Type B pancreatic cell (in vitro differentiated cells): ENCODE data around the gene KLF15. TPM values are rescaled to one million over a fixed set of nuclear protein-coding genes. Genes with fewer than 3 reads are reported as not detected.

ENCODE experiments used
- DNase-seq: peaks from one replicate; pipeline ENCODE4 v3.0.0; 2021; ENCODE audit warnings: mixed read lengths; ENCODE audit not compliant: unreplicated experiment; ENCODE audit errors: extremely low spot score
- H3K27ac Mint-ChIP-seq: 2 replicates; pipeline ENCODE4 v1.8.0; 2021; ENCODE audit warnings: mild to moderate bottlenecking, mixed read lengths
- H3K27me3 Mint-ChIP-seq: 2 replicates; pipeline ENCODE4 v1.8.0; 2021; ENCODE audit warnings: mixed read lengths
- H3K36me3 Mint-ChIP-seq: 2 replicates; pipeline ENCODE4 v1.8.0; 2021; ENCODE audit warnings: mixed read lengths
- H3K4me1 Mint-ChIP-seq: one replicate; pipeline ENCODE4 v1.8.0; 2021; ENCODE audit warnings: mixed read lengths; ENCODE audit not compliant: unreplicated experiment
- H3K4me3 Mint-ChIP-seq: 2 replicates; pipeline ENCODE4 v1.8.0; 2021; ENCODE audit warnings: mild to moderate bottlenecking, mixed read lengths
- H3K9me3 Mint-ChIP-seq: 2 replicates; pipeline ENCODE4 v1.8.0; 2021; ENCODE audit warnings: mixed read lengths
- total RNA-seq: library from RNA; stranded (reverse); gene quantifications from 2 replicates; pipeline ENCODE4 v1.2.1, GENCODE V29; 2021; ENCODE audit warnings: low replicate concordance
- TF ChIP-seq, protein P1 (sequence below): fragments of 200-600 bp; sonication (generic); conservative IDR thresholded peaks from 2 replicates; pipeline ENCODE4 v1.5.0; 2021; ENCODE audit warnings: antibody characterized with exemption, mild to moderate bottlenecking

KLF15 gene
- total RNA-seq, 1 donor from 2014 or later = 7.9 TPM

- Mint-ChIP-seq H3K27ac (no peak overlapping the region), H3K27me3 (peaks cover 4% of the 10 kb centered on the region), H3K4me3 (no peak overlapping the region), H3K36me3 (no peaks in the 10 kb centered on the region), H3K9me3 (no peaks in the 10 kb centered on the region), H3K4me1 (peaks cover 5% of the 10 kb centered on the region)
- DNase-seq = no peak
- TF ChIP-seq, protein P1, sequence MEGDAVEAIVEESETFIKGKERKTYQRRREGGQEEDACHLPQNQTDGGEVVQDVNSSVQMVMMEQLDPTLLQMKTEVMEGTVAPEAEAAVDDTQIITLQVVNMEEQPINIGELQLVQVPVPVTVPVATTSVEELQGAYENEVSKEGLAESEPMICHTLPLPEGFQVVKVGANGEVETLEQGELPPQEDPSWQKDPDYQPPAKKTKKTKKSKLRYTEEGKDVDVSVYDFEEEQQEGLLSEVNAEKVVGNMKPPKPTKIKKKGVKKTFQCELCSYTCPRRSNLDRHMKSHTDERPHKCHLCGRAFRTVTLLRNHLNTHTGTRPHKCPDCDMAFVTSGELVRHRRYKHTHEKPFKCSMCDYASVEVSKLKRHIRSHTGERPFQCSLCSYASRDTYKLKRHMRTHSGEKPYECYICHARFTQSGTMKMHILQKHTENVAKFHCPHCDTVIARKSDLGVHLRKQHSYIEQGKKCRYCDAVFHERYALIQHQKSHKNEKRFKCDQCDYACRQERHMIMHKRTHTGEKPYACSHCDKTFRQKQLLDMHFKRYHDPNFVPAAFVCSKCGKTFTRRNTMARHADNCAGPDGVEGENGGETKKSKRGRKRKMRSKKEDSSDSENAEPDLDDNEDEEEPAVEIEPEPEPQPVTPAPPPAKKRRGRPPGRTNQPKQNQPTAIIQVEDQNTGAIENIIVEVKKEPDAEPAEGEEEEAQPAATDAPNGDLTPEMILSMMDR = no peak
Observed at GRCh38 chr3:126350502-126351085, 6.6 kb downstream of the KLF15 start.

- H3K4me1 Mint-ChIP-seq = no peaks in the 10 kb centered on the region
- no peaks in the 10 kb centered on the region for H3K27me3 Mint-ChIP-seq
- no peak for DNase-seq
- no peak overlapping the region for H3K27ac Mint-ChIP-seq
- TF ChIP-seq, protein P1 = no peak
- H3K4me3 Mint-ChIP-seq = no peak overlapping the region
- H3K9me3 Mint-ChIP-seq = no peaks in the 10 kb centered on the region
- H3K36me3 Mint-ChIP-seq = no peaks in the 10 kb centered on the region
Observed at GRCh38 chr3:126349611-126350501, 7.4 kb downstream of the KLF15 start.

- H3K27ac Mint-ChIP-seq = no peak overlapping the region
- no peaks in the 10 kb centered on the region for H3K27me3 Mint-ChIP-seq
- no peaks in the 10 kb centered on the region for H3K4me1 Mint-ChIP-seq
- no peaks in the 10 kb centered on the region for H3K9me3 Mint-ChIP-seq
- TF ChIP-seq, protein P1 = no peak
- no peak for DNase-seq
- no peak overlapping the region for H3K4me3 Mint-ChIP-seq
- no peaks in the 10 kb centered on the region for H3K36me3 Mint-ChIP-seq
Observed at GRCh38 chr3:126349071-126349470, 8.1 kb downstream of the KLF15 start.

- Mint-ChIP-seq H3K9me3 (no peaks in the 10 kb centered on the region), H3K4me3 (no peak overlapping the region), H3K27ac (no peak overlapping the region), H3K4me1 (no peaks in the 10 kb centered on the region), H3K27me3 (no peaks in the 10 kb centered on the region), H3K36me3 (no peaks in the 10 kb centered on the region)
- TF ChIP-seq, protein P1 = peak; percentile 66
- no peak for DNase-seq
Observed at GRCh38 chr3:126348308-126348920, 8.8 kb downstream of the KLF15 start.

GRCh38 chr3:126347543-126348161 is 9.6 kb downstream of the KLF15 start:
- H3K27ac Mint-ChIP-seq = no peak overlapping the region
- no peak overlapping the region for H3K4me3 Mint-ChIP-seq
- DNase-seq = no peak
- H3K36me3 Mint-ChIP-seq = no peaks in the 10 kb centered on the region
- H3K27me3 Mint-ChIP-seq = no peaks in the 10 kb centered on the region
- no peaks in the 10 kb centered on the region for H3K4me1 Mint-ChIP-seq
- no peaks in the 10 kb centered on the region for H3K9me3 Mint-ChIP-seq
- TF ChIP-seq, protein P1 = no peak
